ENCODE results near the gene ST8SIA4. TPM values are rescaled to one million over a fixed set of nuclear protein-coding genes. Genes with fewer than 3 reads are reported as not detected.

ST8SIA4 gene
- total RNA-seq, 6 donors from 2014 or later = 4.6 to 28.1 (median 11.4) TPM

DNA sequence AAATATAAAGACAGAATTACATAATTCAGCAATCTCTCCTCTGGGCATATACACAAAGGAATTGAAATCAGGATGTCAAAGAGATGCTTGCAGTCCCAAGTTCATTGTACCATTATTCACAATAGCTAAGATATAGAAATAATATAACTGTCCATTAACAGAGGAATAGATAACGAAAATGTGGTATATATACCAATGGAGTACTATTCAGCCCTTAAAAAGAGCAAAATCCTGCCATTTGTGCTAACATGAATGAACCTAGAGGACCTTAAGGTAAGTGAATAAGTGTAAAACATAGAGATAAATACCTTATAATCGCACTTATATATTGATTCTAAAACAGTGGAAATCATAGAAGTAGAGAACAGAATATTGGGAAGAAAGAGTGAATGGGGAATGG lies 7.0 kb downstream of the ST8SIA4 start:
- no peak for DNase-seq
- H3K4me3 ChIP-seq = no peak overlapping the region
- no peaks in the 10 kb centered on the region for H3K9me3 ChIP-seq
- no peak overlapping the region for H3K27ac ChIP-seq
- H3K27me3 ChIP-seq = no peaks in the 10 kb centered on the region
- peaks cover 0 to 26% (median 5%) of the 10 kb centered on the region in 4 donors for H3K4me1 ChIP-seq
- no peaks in the 10 kb centered on the region for H3K36me3 ChIP-seq
- TF ChIP-seq EP300 (IDR thresholded peaks at IDR 0.05) (no peak), POLR2AphosphoS5 (IDR thresholded peaks at IDR 0.05) (no peak), POLR2A (IDR thresholded peaks at IDR 0.05) (no peak)
- TF ChIP-seq, protein P1, sequence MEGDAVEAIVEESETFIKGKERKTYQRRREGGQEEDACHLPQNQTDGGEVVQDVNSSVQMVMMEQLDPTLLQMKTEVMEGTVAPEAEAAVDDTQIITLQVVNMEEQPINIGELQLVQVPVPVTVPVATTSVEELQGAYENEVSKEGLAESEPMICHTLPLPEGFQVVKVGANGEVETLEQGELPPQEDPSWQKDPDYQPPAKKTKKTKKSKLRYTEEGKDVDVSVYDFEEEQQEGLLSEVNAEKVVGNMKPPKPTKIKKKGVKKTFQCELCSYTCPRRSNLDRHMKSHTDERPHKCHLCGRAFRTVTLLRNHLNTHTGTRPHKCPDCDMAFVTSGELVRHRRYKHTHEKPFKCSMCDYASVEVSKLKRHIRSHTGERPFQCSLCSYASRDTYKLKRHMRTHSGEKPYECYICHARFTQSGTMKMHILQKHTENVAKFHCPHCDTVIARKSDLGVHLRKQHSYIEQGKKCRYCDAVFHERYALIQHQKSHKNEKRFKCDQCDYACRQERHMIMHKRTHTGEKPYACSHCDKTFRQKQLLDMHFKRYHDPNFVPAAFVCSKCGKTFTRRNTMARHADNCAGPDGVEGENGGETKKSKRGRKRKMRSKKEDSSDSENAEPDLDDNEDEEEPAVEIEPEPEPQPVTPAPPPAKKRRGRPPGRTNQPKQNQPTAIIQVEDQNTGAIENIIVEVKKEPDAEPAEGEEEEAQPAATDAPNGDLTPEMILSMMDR (IDR thresholded peaks at IDR 0.05) = no peak
- 91 to 94% methylated on average over 2 of the region's 2 CpGs for WGBS, 2 donors
- ATAC-seq (ENCODE audit: low FRiP score in 2 of 2) = no peak

GRCh38 chr5:100890461-100891008 lies 12.5 kb downstream of the ST8SIA4 start:
- DNase-seq = no peak
- WGBS, 2 donors = 19 to 24% methylated on average over 3 of the region's 3 CpGs
- TF ChIP-seq, protein P1 (IDR thresholded peaks at IDR 0.05) = no peak
- TF ChIP-seq POLR2AphosphoS5 (IDR thresholded peaks at IDR 0.05) = no peak
- TF ChIP-seq EP300 (IDR thresholded peaks at IDR 0.05) = no peak
- TF ChIP-seq POLR2A (IDR thresholded peaks at IDR 0.05) = no peak
- peak in 1 of 2 donors; percentile 54 for ATAC-seq (ENCODE audit: low FRiP score in 2 of 2)
- H3K27ac ChIP-seq = peak overlapping the region; percentile 10 to 76 (median 50)
- H3K27me3 ChIP-seq = no peaks in the 10 kb centered on the region
- H3K4me3 ChIP-seq = peak overlapping the region in 3 of 4 donors; percentile 9 to 28 (median 15)
- H3K9me3 ChIP-seq = no peaks in the 10 kb centered on the region
- H3K36me3 ChIP-seq = no peaks in the 10 kb centered on the region
- H3K4me1 ChIP-seq = peaks cover 5 to 6% (median 5%) of the 10 kb centered on the region in 4 donors

- H3K4me1 ChIP-seq = peaks cover 5 to 6% (median 5%) of the 10 kb centered on the region in 4 donors
- ATAC-seq (ENCODE audit: low FRiP score in 2 of 2) = no peak
- H3K27me3 ChIP-seq = no peaks in the 10 kb centered on the region
- peak overlapping the region in 3 of 4 donors; percentile 9 to 28 (median 15) for H3K4me3 ChIP-seq
- H3K9me3 ChIP-seq = no peaks in the 10 kb centered on the region
- 44 to 48% methylated on average over 3 of the region's 3 CpGs for WGBS, 2 donors
- H3K36me3 ChIP-seq = no peaks in the 10 kb centered on the region
- H3K27ac ChIP-seq = peak overlapping the region; percentile 10 to 76 (median 50)
- DNase-seq = no peak
- TF ChIP-seq, protein P1 (IDR thresholded peaks at IDR 0.05) = no peak
- TF ChIP-seq POLR2A (IDR thresholded peaks at IDR 0.05) (no peak), EP300 (IDR thresholded peaks at IDR 0.05) (no peak), POLR2AphosphoS5 (IDR thresholded peaks at IDR 0.05) (no peak)
Observed at GRCh38 chr5:100889896-100890295, 13.2 kb downstream of the ST8SIA4 start.

DNA sequence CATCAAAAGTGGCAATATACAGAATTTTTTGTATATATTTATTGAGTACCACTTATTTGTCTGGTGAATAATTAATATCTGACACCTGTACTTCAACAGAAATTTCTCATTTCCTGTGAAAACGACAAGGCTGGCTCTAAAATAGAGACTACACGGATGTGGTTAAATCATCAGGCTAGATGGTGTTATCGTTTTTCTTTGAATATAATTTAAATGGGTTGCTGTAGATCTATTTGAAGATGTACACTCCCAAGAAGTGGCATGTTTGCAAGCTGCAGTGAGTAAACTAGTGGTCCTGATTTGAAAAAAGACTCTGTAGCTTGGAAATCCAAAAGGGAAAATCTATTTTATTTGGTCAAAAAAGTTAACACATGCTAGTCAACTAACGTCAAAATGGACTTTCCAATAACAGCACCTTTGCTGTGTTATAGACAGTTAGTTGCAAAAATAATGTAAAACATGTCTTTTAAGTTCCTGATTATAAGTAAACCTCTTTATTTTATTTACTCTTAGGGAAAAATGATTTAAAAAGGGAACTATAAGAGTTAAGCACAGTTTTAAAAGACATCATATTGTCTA lies 13.8 kb downstream of the ST8SIA4 start:
- H3K27me3 ChIP-seq = no peaks in the 10 kb centered on the region
- H3K36me3 ChIP-seq = no peaks in the 10 kb centered on the region
- H3K4me1 ChIP-seq = peaks cover 5 to 6% (median 5%) of the 10 kb centered on the region in 4 donors
- 29 to 45% methylated on average over 4 of the region's 4 CpGs for WGBS, 2 donors
- ATAC-seq (ENCODE audit: low FRiP score in 2 of 2) (no peak), DNase-seq (no peak)
- H3K4me3 ChIP-seq = peak overlapping the region in 2 of 4 donors; percentile 15 to 28
- no peak for TF ChIP-seq POLR2A (IDR thresholded peaks at IDR 0.05)
- TF ChIP-seq EP300 (IDR thresholded peaks at IDR 0.05) = no peak
- TF ChIP-seq, protein P1 (IDR thresholded peaks at IDR 0.05) = no peak
- H3K9me3 ChIP-seq = no peaks in the 10 kb centered on the region
- H3K27ac ChIP-seq = peak overlapping the region; percentile 10 to 76 (median 50)

Measured in upper lobe of left lung (tissue), 6 donors.